ENCODE measurements around the gene PLXNB2. TPM values are rescaled to one million over a fixed set of nuclear protein-coding genes. Genes with fewer than 3 reads are reported as not detected.

The PLXNB2 gene
- polyA plus RNA-seq, 1 of the 3 experiments (the other 2 are of a cell fraction), result 108 TPM

DNA sequence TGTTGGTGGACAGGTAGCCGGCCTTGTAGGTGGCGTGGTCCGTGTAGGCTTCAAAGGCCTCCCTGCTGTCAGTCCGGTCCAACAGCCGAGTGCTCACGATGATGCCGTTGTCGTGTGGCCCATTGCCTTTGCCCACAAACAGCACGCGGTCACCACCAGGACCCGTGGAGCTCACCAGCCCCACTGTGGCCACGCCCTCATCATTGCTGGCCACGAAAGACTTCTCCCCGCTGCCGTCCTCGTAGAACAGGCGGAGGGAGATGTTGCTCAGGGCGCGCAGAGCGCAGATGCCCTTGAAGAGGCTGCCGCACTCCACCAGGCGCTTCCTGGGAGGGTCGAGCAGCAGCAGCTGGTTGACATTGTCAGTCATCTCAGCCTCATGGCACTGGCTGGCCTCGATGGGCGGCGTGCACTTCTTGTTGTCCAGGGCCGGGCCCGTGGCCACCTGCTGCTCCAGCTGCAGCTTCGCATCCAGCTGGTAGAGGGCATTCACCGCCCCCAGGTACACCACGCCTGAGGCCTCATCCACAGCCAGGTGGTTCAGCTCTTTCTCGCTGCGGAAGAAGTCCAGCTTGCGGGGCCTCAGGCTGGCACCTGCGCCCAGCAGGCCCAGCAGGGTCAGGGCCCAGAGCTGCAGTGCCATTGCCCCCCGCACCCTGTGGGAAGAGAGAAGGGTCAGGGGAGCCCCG is 17.4 kb downstream of the PLXNB2 start:
- H2AFZ ChIP-seq (ENCODE audit: low read depth), result no peak overlapping the region
- H3K4me3 ChIP-seq (ENCODE audit: low read depth in 2 of 2, low read length in 1 of 2), result no peak overlapping the region
- peaks cover 82% of the 10 kb centered on the region for H3K79me2 ChIP-seq (ENCODE audit: insufficient read depth)
- no peak overlapping the region for H3K9ac ChIP-seq
- no peaks in the 10 kb centered on the region for H3K9me2 ChIP-seq
- no peaks in the 10 kb centered on the region for H3K9me3 ChIP-seq
- TF ChIP-seq POLR2AphosphoS5 (IDR thresholded peaks at IDR 0.05; ENCODE audit: low read depth, low read length) (no peak), NRF1 (IDR thresholded peaks at IDR 0.05; ENCODE audit: low read depth, low read length) (no peak), ELF1 (IDR thresholded peaks at IDR 0.05) (no peak), RAD21 (IDR thresholded peaks at IDR 0.05; ENCODE audit: low read length) (no peak), SIN3A (IDR thresholded peaks at IDR 0.05; ENCODE audit: borderline replicate concordance, low read depth, low read length) (no peak), RFX5 (IDR thresholded peaks at IDR 0.05; ENCODE audit: low read length) (no peak), MAX (IDR thresholded peaks at IDR 0.05; ENCODE audit: low read depth) (no peak), RCOR1 (IDR thresholded peaks at IDR 0.05; ENCODE audit: low read length) (no peak), YY1 (IDR thresholded peaks at IDR 0.05; ENCODE audit: low read depth) (no peak), RXRA (IDR thresholded peaks at IDR 0.05; ENCODE audit: borderline replicate concordance, low read depth) (no peak), CTCF (IDR thresholded peaks at IDR 0.05) (no peak), GATA2 (CRISPR knock-in tag; IDR thresholded peaks at IDR 0.05) (no peak), MEF2A (IDR thresholded peaks at IDR 0.05; ENCODE audit: borderline replicate concordance, low read depth) (no peak), TCF12 (IDR thresholded peaks at IDR 0.05) (no peak), JUND (IDR thresholded peaks at IDR 0.05) (no peak), USF1 (IDR thresholded peaks at IDR 0.05; ENCODE audit: borderline replicate concordance, low read depth) (no peak)
- TF ChIP-seq, protein P1, sequence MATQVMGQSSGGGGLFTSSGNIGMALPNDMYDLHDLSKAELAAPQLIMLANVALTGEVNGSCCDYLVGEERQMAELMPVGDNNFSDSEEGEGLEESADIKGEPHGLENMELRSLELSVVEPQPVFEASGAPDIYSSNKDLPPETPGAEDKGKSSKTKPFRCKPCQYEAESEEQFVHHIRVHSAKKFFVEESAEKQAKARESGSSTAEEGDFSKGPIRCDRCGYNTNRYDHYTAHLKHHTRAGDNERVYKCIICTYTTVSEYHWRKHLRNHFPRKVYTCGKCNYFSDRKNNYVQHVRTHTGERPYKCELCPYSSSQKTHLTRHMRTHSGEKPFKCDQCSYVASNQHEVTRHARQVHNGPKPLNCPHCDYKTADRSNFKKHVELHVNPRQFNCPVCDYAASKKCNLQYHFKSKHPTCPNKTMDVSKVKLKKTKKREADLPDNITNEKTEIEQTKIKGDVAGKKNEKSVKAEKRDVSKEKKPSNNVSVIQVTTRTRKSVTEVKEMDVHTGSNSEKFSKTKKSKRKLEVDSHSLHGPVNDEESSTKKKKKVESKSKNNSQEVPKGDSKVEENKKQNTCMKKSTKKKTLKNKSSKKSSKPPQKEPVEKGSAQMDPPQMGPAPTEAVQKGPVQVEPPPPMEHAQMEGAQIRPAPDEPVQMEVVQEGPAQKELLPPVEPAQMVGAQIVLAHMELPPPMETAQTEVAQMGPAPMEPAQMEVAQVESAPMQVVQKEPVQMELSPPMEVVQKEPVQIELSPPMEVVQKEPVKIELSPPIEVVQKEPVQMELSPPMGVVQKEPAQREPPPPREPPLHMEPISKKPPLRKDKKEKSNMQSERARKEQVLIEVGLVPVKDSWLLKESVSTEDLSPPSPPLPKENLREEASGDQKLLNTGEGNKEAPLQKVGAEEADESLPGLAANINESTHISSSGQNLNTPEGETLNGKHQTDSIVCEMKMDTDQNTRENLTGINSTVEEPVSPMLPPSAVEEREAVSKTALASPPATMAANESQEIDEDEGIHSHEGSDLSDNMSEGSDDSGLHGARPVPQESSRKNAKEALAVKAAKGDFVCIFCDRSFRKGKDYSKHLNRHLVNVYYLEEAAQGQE (IDR thresholded peaks at IDR 0.05; ENCODE audit: low read depth, low read length), result no peak
- no peak overlapping the region for H3K4me2 ChIP-seq
- H3K4me1 ChIP-seq (ENCODE audit: control insufficient read depth in 1 of 2, insufficient read depth in 2 of 2, low read depth in 1 of 2, low read length in 1 of 2), result peaks cover 6 to 22% of the 10 kb centered on the region in 2 experiments; a peak in 3 of 4 replicates
- no peak for DNase-seq
- no peaks in the 10 kb centered on the region for H3K27me3 ChIP-seq (ENCODE audit: insufficient read depth)
- peaks cover 10 to 55% of the 10 kb centered on the region in 2 experiments for H3K36me3 ChIP-seq (replicated peaks in 1 of 2; ENCODE audit: control insufficient read depth in 1 of 2, insufficient read depth in 2 of 2, low read length in 1 of 2)
- CTCF ChIA-PET, result interaction anchor here (1.0 to 1.7 kb wide), 5 partner anchors 12 to 52 kb away, joined by 3 to 6 read pairs (median 4); no protein-coding TSS in a partner anchor
- no peak overlapping the region for H3K27ac ChIP-seq (ENCODE audit: low read depth in 2 of 2, low read length in 1 of 2)
- peaks cover 8% of the 10 kb centered on the region for H3F3A ChIP-seq (replicated peaks; ENCODE audit: insufficient read depth)
- WGBS (ENCODE audit: low lambda C conversion rate), result 93% methylated on average over 18 of the region's 37 CpGs
- POLR2A ChIA-PET, result no interaction called here
- peaks cover 93% of the 10 kb centered on the region for H4K20me1 ChIP-seq (ENCODE audit: insufficient read depth)

Data from SK-N-SH (cell line).